Hepatocyte (in vitro differentiated cells): ENCODE results near the gene CHCHD6. TPM values are rescaled to one million over a fixed set of nuclear protein-coding genes. Genes with fewer than 3 reads are reported as not detected.

Source experiments
- DNase-seq: peaks from one replicate; pipeline ENCODE4 v3.0.0-alpha.2; 2016; ENCODE audit warnings: low spot score
- H2AFZ ChIP-seq: fragments of 200-600 bp; sonication (generic); 2 replicates; pipeline ENCODE4 v1.6.0; 2016; ENCODE audit warnings: antibody characterized with exemption, mild to moderate bottlenecking
- H3K27ac ChIP-seq: fragments of 200-600 bp; sonication (generic); 2 replicates; pipeline ENCODE4 v1.5.1; 2016; ENCODE audit warnings: mild to moderate bottlenecking
- H3K27me3 ChIP-seq: fragments of 200-600 bp; sonication (generic); 2 replicates; pipeline ENCODE4 v1.6.1; 2016
- H3K36me3 ChIP-seq: fragments of 200-600 bp; sonication (generic); replicated peaks from 2 replicates; pipeline ENCODE4 v1.5.1; 2016; ENCODE audit warnings: low read depth; ENCODE audit not compliant: insufficient read depth
- H3K4me1 ChIP-seq: fragments of 200-600 bp; sonication (generic); 2 replicates; pipeline ENCODE4 v1.5.1; 2016; ENCODE audit warnings: mild to moderate bottlenecking, moderate library complexity; ENCODE audit not compliant: insufficient read depth
- H3K4me2 ChIP-seq: fragments of 200-600 bp; sonication (generic); 2 replicates; pipeline ENCODE4 v1.6.0; 2016
- H3K4me3 ChIP-seq: fragments of 200-600 bp; sonication (generic); 2 replicates; pipeline ENCODE4 v1.5.1; 2016; ENCODE audit warnings: mild to moderate bottlenecking
- H3K79me2 ChIP-seq: fragments of 200-600 bp; sonication (generic); 2 replicates; pipeline ENCODE4 v1.6.0; 2017; ENCODE audit warnings: mild to moderate bottlenecking
- H3K9me2 ChIP-seq: fragments of 200-600 bp; sonication (generic); replicated peaks from 2 replicates; pipeline ENCODE4 v1.6.0; 2017; ENCODE audit warnings: mild to moderate bottlenecking; ENCODE audit not compliant: insufficient read depth
- H3K9me3 ChIP-seq: fragments of 200-600 bp; sonication (generic); 2 replicates; pipeline ENCODE4 v1.5.1; 2016; ENCODE audit warnings: low read depth, mild to moderate bottlenecking
- H4K20me1 ChIP-seq: fragments of 200-600 bp; sonication (generic); 2 replicates; pipeline ENCODE4 v1.6.0; 2016; ENCODE audit warnings: mild to moderate bottlenecking; ENCODE audit not compliant: insufficient read depth, poor library complexity, severe bottlenecking
- CTCF ChIP-seq: fragments of 200-600 bp; sonication (generic); IDR thresholded peaks from 2 replicates; pipeline ENCODE4 v1.5.1; 2016; ENCODE audit warnings: antibody characterized with exemption, mild to moderate bottlenecking; ENCODE audit not compliant: poor library complexity
- EZH2 ChIP-seq: fragments of 200-600 bp; sonication (generic); IDR thresholded peaks from 2 replicates; pipeline ENCODE4 v1.6.1; 2016; ENCODE audit warnings: antibody characterized with exemption, mild to moderate bottlenecking, borderline replicate concordance
- EZH2phosphoT487 ChIP-seq: fragments of 200-600 bp; sonication (generic); IDR thresholded peaks from one replicate; pipeline ENCODE4 v1.6.1; 2018; ENCODE audit warnings: antibody characterized with exemption, mild to moderate bottlenecking, low read depth, moderate library complexity; ENCODE audit not compliant: unreplicated experiment, severe bottlenecking
- WGBS: methylation state at CpG from one replicate; pipeline ENCODE4 v1.1.6; 2016; ENCODE audit warnings: low lambda C conversion rate; ENCODE audit errors: missing lambda C conversion rate; 5-methylcytosine and 5-hydroxymethylcytosine counted together
- polyA plus RNA-seq: library from polyadenylated mRNA; unstranded; fragments of >200 nt; fragmentation: Nextera tagmentation; extraction: Ambion mirVana; gene quantifications from 2 replicates; pipeline ENCODE4 v1.2.1, GENCODE V29; 2016
- total RNA-seq: library from RNA; depleted of rRNA; stranded (reverse); fragments of >200 nt; gene quantifications from 2 replicates; pipeline ENCODE4 v1.2.3, GENCODE V29; 2014

The CHCHD6 gene
- total and polyA plus RNA-seq, 2 experiments from 2014 or later, result 13.8 to 19.7 TPM

DNA sequence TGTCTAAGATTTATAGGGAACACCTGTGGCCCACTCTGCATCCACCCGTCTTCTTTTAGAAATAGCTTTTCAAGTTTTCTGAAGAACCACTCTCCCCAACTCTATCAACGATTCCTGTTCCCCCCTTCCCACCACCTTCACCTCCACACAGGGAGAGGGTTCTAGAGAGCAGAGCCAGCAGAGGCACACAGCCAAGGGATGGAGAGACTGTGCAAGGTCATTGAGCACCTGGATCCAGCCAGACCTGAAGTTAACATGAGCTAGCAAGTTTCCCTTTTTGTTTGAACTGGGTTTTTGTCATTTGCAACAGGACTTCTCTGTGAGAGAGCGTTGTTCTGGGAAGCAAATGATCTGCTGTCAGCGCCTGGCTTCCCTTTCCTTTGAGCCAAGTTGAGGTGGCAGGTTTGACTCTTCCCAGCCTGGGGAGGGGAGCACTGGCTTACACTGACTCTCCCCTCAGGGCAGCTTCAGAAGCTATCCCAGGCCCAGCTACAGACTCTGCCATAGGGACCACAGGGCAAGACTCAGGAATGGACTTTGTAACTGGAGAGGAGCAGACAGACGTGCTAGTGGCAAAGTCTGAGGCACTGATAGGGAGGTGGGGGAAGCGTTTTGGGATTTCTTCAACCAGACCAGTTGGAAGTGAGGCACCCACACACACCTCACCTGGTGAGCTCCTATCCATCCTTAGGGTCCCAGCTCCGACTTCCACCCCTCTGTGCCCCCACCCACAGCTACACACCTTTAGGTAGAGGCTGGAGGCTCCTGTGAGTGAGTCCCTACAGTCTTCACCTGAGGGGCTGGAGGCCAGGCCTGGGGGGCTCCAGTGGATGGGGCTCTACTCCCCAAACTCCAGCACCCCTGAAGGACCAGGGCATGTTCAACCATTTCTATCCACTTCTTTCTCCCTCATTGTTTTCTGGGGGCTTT, 259.5 kb downstream of the CHCHD6 start:
- no peak overlapping the region for H3K4me2 ChIP-seq
- H3K9me3 ChIP-seq, result no peaks in the 10 kb centered on the region
- H3K27me3 ChIP-seq, result no peaks in the 10 kb centered on the region
- H3K36me3 ChIP-seq, result no peaks in the 10 kb centered on the region
- no peak for DNase-seq
- no peaks in the 10 kb centered on the region for H3K79me2 ChIP-seq
- TF ChIP-seq EZH2phosphoT487 (no peak), CTCF (no peak), EZH2 (no peak)
- no peaks in the 10 kb centered on the region for H3K9me2 ChIP-seq
- H3K4me1 ChIP-seq, result peaks cover 4% of the 10 kb centered on the region
- H4K20me1 ChIP-seq, result no peaks in the 10 kb centered on the region
- WGBS, result 88% methylated on average over 7 of the region's 7 CpGs
- no peak overlapping the region for H2AFZ ChIP-seq
- no peak overlapping the region for H3K4me3 ChIP-seq
- H3K27ac ChIP-seq, result no peak overlapping the region

DNA sequence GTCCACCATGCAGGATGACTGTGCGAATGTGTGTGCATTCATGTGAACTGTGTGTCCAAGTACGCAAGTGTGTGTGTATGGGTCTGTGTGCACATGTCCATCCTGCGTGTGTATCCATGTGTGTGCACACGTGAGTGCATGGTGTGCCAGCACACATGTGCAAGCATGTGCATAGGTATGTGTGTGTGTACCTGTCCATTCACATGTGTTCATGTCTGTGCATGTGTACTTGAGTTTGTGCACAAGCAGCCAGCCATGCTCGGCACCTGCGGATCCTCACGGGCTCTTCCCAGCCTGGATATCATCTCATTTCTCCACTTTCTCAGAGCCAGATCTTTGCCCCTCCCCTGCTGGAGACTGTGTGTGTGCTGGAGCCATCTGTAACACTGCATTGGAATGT, 260.2 kb downstream of the CHCHD6 start:
- H3K36me3 ChIP-seq, result no peaks in the 10 kb centered on the region
- H3K4me3 ChIP-seq, result no peak overlapping the region
- no peak overlapping the region for H3K27ac ChIP-seq
- peaks cover 4% of the 10 kb centered on the region for H3K4me1 ChIP-seq
- no peaks in the 10 kb centered on the region for H3K9me3 ChIP-seq
- H3K4me2 ChIP-seq, result no peak overlapping the region
- DNase-seq, result no peak
- no peaks in the 10 kb centered on the region for H3K27me3 ChIP-seq
- H4K20me1 ChIP-seq, result no peaks in the 10 kb centered on the region
- H3K9me2 ChIP-seq, result no peaks in the 10 kb centered on the region
- TF ChIP-seq CTCF (no peak), EZH2 (no peak), EZH2phosphoT487 (no peak)
- no peak overlapping the region for H2AFZ ChIP-seq
- H3K79me2 ChIP-seq, result no peaks in the 10 kb centered on the region
- WGBS, result 85% methylated on average over 7 of the region's 7 CpGs

GRCh38 chr3:126964950-126965349, 260.9 kb downstream of the CHCHD6 start:
- Histone ChIP-seq H3K9me3 (no peaks in the 10 kb centered on the region), H4K20me1 (no peaks in the 10 kb centered on the region), H3K4me1 (peaks cover 4% of the 10 kb centered on the region), H3K4me2 (no peak overlapping the region), H3K9me2 (no peaks in the 10 kb centered on the region), H3K4me3 (no peak overlapping the region), H3K27ac (no peak overlapping the region), H3K79me2 (no peaks in the 10 kb centered on the region), H2AFZ (no peak overlapping the region), H3K27me3 (no peaks in the 10 kb centered on the region), H3K36me3 (no peaks in the 10 kb centered on the region)
- WGBS, result 92% methylated on average over 10 of the region's 10 CpGs
- TF ChIP-seq CTCF (no peak), EZH2phosphoT487 (no peak), EZH2 (no peak)
- no peak for DNase-seq
